ENCODE results near the gene LSM3.
A peak's percentile ranks its signal among the peaks of the same experiment; 100 is the strongest.

The LSM3 gene

GRCh38 chr3:14144423-14145075, 34.1 kb upstream of the LSM3 start:
- Mint-ChIP-seq H3K4me3 (peak overlapping the region in 2 of 3 experiments; percentile 25 to 42), H3K36me3 (ENCODE audit: low read depth) (peaks cover 30% of the 10 kb centered on the region), H3K27me3 (ENCODE audit: low read depth) (no peaks in the 10 kb centered on the region), H3K4me1 (peaks cover 34% of the 10 kb centered on the region), H3K9me3 (no peaks in the 10 kb centered on the region), H3K27ac (peak overlapping the region; percentile 91 to 97 (median 97))
- TF ChIP-seq, protein P1, sequence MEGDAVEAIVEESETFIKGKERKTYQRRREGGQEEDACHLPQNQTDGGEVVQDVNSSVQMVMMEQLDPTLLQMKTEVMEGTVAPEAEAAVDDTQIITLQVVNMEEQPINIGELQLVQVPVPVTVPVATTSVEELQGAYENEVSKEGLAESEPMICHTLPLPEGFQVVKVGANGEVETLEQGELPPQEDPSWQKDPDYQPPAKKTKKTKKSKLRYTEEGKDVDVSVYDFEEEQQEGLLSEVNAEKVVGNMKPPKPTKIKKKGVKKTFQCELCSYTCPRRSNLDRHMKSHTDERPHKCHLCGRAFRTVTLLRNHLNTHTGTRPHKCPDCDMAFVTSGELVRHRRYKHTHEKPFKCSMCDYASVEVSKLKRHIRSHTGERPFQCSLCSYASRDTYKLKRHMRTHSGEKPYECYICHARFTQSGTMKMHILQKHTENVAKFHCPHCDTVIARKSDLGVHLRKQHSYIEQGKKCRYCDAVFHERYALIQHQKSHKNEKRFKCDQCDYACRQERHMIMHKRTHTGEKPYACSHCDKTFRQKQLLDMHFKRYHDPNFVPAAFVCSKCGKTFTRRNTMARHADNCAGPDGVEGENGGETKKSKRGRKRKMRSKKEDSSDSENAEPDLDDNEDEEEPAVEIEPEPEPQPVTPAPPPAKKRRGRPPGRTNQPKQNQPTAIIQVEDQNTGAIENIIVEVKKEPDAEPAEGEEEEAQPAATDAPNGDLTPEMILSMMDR (IDR thresholded peaks at IDR 0.05; ENCODE audit: unreplicated experiment in 3 of 3): no peak

GRCh38 chr3:14145236-14145635, 33.4 kb upstream of the LSM3 start:
- TF ChIP-seq, protein P1 (IDR thresholded peaks at IDR 0.05; ENCODE audit: unreplicated experiment in 3 of 3): no peak
- Mint-ChIP-seq H3K4me3 (no peak overlapping the region), H3K27ac (peak overlapping the region; percentile 91 to 97 (median 97)), H3K9me3 (no peaks in the 10 kb centered on the region), H3K27me3 (ENCODE audit: low read depth) (no peaks in the 10 kb centered on the region), H3K4me1 (peaks cover 34% of the 10 kb centered on the region), H3K36me3 (ENCODE audit: low read depth) (peaks cover 29% of the 10 kb centered on the region)

DNA sequence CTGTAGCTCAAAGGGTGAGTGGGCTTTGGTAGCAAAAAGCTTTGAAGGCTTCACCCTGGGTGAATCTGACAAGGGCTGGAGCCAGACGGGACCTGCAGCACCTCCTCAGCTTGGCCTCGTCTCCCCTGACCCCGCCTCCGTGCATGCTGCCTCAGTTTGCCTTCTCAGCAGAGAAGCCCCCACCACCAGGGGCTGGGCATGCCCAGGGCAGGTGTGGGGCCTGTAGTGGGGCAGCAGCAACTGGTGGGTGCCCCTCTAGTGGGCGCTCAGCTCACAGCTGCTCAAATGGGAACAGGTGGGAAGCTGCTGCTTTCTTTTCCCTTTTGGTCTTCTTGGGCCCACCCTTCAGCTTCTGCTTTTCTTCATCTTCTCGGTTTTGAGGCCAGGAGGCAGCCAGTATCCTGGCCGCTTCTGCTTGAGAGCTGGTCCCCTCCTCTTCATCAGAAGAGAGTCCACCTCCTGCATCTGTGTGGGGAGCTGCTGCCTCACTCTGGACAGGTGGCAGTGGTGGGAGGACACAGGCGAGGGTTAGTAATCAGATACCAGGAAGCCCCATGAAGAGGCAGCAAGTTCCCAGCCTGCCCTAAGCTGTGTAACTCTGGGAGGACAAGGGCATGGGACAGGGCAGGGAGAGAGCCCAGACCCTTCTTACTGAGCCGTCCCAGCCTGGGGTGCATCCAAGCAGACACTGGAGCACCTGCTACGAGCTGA, 32.8 kb upstream of the LSM3 start:
- Mint-ChIP-seq H3K9me3 (no peaks in the 10 kb centered on the region), H3K4me3 (no peak overlapping the region), H3K27ac (peak overlapping the region in 1 of 3 experiments; percentile 97), H3K27me3 (ENCODE audit: low read depth) (no peaks in the 10 kb centered on the region), H3K4me1 (peaks cover 34% of the 10 kb centered on the region), H3K36me3 (ENCODE audit: low read depth) (peaks cover 35% of the 10 kb centered on the region)
- TF ChIP-seq, protein P1 (IDR thresholded peaks at IDR 0.05; ENCODE audit: unreplicated experiment in 3 of 3): no peak

DNA sequence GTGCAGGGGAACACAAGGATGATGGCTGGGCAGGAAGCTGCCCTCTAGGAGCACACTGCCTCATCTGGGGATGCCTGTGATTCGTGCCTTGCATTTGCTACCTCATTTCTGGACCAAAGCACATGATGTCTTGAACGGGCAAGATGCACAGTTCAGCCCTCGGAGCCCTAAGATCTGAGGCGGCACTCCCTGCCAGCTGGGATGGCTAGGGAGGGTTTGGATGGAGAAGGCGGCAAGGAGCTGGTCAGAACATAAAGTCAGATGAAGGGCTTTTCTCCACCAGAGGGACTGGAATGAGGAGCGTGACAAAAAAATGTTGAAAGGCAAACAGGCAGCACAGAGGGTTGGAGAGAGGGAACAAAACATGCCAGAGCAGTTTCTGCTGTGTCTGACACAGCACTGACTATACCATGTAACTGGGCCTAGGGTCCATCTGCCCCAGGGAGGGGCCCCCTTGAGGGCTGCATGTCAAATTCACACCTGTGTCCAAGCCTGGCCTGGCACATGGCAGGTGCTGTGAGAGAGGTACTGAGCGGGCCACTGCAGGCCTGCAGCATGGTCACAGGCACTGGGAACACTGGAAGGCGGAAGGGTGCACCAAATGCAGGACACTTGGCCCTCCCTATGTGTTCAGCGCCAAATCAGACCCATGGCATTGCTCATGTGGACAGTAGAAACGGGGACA, 32.1 kb upstream of the LSM3 start:
- H3K36me3 Mint-ChIP-seq (ENCODE audit: low read depth): peaks cover 38% of the 10 kb centered on the region
- TF ChIP-seq, protein P1 (IDR thresholded peaks at IDR 0.05; ENCODE audit: unreplicated experiment in 3 of 3): no peak
- no peak overlapping the region for H3K4me3 Mint-ChIP-seq
- H3K27me3 Mint-ChIP-seq (ENCODE audit: low read depth): no peaks in the 10 kb centered on the region
- H3K4me1 Mint-ChIP-seq: peaks cover 34% of the 10 kb centered on the region
- no peak overlapping the region for H3K27ac Mint-ChIP-seq
- no peaks in the 10 kb centered on the region for H3K9me3 Mint-ChIP-seq

DNA sequence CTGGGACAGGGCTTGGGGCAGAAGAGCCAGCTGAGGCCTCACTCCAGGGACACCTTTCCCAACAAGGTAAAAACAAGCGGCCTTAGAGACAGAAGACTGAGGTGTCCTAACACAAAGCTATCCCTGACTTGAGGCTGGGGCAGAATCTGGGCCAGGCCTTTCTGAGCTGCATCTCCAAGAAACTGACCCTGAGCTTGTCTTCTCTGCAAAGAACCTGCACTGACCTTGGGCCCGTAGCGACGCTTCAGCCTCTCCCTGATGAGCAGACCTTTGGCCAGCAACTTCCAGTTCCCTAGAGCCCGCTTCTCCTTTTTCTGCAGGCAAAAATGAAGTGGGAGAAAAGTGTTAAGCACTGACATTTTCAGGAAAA, 31.6 kb upstream of the LSM3 start:
- H3K4me1 Mint-ChIP-seq: peaks cover 34% of the 10 kb centered on the region
- no peak overlapping the region for H3K4me3 Mint-ChIP-seq
- H3K27ac Mint-ChIP-seq: peak overlapping the region in 2 of 3 experiments; percentile 14 to 70
- H3K27me3 Mint-ChIP-seq (ENCODE audit: low read depth): no peaks in the 10 kb centered on the region
- TF ChIP-seq, protein P1 (IDR thresholded peaks at IDR 0.05; ENCODE audit: unreplicated experiment in 3 of 3): no peak
- H3K9me3 Mint-ChIP-seq: no peaks in the 10 kb centered on the region
- peaks cover 32% of the 10 kb centered on the region for H3K36me3 Mint-ChIP-seq (ENCODE audit: low read depth)

Measured in nephron (organoid).